Activated naive CD4-positive, alpha-beta T cell treated with anti-CD3 and anti-CD28 coated beads, Interleukin-2, amount 10 ng/mL, durations not matched to agents 5 hours and 36 hours (primary cell): ENCODE data around the gene CBFA2T3. TPM values are rescaled to one million over a fixed set of nuclear protein-coding genes. Genes with fewer than 3 reads are reported as not detected.

ENCODE experiments used
- total RNA-seq, 2 experiments: library from RNA; stranded (reverse); gene quantifications; one replicate each; pipeline ENCODE4 v1.2.3, GENCODE V29; 2021

CBFA2T3 gene
- under 1 TPM in 1 of 2 experiments, not detected in 1; 0.08 TPM for total RNA-seq

DNA sequence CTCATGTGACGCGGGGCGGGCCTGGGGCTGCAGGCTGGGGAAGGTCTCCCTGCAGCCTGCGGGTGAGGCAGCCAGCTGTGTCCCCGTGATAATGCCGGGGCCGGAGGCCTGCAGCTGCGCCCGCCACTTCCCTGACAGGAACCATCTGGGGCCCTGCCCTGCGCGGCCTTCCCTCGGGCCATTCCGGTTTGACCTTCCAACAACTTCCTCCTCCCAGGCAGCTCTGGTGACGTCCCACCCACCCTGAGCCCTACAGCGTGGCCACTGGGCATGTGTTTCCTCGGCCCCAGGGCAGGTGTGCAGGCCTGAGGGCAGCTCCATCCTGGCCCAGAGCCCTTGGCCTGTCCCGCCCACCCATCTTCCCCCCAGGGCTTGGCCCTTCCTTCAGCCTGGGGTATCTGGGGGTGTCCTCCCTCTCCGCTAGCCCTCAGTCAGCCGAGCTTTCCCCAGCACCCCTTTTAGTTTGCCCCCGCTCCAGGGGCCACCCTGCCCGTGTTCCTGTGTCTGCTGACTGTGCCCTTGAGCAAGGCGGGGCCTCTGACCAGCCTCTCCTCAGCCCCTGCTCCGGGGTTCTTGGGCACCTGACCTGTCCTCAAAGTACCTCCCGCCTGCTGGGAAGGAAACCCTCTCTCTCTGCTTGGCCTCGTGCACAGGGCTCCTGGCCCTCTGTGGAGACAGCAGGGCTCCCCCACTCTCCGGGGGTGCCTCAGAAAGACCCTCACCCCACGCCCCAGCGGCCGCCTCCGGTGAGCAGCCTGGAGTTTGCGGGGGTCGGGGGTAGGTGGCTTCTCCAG lies at the start of gene CBFA2T3:
TSS of gene CBFA2T3 (minus strand) at position 190 of the 794 bp plus-strand sequence. CDS start 400 bp downstream, outside the sequence.

DNA sequence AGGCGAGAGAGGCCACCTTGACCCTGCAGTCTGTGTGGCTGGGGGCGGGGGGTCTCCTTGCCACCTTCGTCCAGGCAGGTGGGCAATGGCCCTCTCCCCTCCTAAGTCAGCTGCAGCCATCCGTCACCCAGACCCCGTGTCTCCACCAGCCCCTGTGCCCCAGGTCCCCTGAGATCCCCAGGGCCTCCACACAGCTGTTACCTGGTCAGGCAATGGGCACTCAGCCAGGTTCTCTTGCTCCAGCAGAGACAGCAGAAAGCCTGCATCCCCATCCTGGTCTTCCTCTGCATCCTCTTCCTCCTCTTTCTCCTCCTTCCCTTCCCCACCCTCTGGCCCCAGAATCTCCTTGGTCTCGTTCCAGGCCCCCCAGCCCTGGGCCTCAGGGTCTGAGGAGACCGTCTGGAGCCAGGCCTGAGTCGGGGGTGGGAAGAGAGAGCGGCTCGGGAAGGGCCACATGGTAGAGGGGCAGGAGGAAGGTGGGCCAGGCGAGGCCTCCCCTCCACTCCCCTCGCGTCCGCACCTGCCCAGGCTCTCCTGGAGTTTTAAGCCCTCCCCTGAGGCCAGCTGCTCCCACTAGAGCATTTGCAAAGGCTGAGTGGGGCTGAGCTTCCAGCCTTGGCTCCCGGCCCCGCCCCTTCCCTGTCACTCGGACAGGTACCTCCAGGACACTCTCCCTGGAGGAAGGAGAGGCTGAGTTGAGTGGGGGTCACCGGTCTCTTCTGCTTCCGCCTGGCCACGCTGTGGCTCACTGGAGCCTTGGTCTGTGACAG lies 110.7 kb downstream of the CBFA2T3 start, which contains the start of gene PABPN1L:
TSS of gene PABPN1L (minus strand) at position 510 of the 770 bp plus-strand sequence. CDS start at position 456, 54 bp downstream.

DNA sequence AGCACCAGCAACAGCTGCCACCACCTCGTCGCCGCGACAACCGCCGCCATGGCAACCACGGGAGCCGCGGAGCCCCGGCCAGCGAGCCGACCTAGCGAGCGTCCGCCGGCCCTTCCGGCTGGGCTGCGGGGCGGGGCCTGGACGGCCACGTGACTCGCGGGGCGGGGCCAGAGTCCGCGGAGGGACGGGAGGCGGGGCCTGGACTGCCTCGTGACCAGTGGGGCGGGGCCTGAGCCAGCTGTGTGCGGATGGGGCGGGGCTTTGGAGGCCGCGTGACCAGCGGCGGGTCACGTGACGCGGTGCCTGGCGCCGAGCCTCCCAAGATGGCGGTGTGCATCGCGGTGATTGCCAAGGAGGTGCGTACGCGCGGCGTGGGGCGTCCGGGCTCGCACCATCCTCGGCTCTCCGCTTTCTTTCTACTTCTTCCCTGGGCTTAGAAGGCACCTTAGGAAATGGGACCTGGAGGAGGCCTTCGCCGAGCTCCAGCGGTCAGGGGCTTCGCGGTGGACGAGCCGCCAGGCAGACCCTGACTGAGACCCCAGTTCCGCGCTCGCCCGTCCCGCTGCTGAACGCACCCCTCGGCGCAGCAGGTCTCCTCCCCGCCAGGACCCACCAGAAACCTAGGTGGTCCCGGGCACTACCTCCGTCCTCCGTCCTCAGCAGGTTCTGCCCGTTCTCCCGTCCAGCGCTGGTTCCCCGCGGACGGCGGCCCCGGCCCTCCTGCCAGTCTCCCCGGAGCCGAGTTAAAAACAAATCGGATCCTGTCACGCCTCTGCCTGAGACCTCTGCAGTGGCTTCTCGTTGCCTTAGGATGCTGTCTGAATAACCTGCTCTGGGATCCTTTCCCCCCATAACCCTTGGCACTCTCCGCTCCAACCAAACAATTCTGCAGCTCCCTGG lies 119.9 kb downstream of the CBFA2T3 start, which contains the start of the genes GALNS and TRAPPC2L:
TSS of gene GALNS (minus strand) at position 120 of the 900 bp plus-strand sequence. CDS start at position 50, 70 bp downstream.
TSS of gene TRAPPC2L (plus strand) at position 300 of the 900 bp plus-strand sequence. CDS start at position 324, 24 bp downstream.

Other genes starting within 250 kb of the CBFA2T3 start
- 100 to 1,000 TPM; 270 to 271 TPM for gene PIEZO1, start 192.0 kb downstream of the CBFA2T3 start, total RNA-seq
- 100 to 1,000 TPM; 104 to 107 TPM for gene CDT1, start 173.4 kb downstream of the CBFA2T3 start, total RNA-seq
- gene APRT, start 165.3 kb downstream of the CBFA2T3 start, total RNA-seq: 100 to 1,000 TPM; 176 TPM
- gene GALNS, start 120.3 kb downstream of the CBFA2T3 start, total RNA-seq: 10 to 100 TPM; 45.6 to 50.2 TPM
- 10 to 100 TPM; 56.6 to 57.7 TPM for gene TRAPPC2L, start 120.1 kb downstream of the CBFA2T3 start, total RNA-seq
- gene PABPN1L, start 110.5 kb downstream of the CBFA2T3 start, total RNA-seq: not detected
- gene ACSF3, start 116.6 kb upstream of the CBFA2T3 start, total RNA-seq: 10 to 100 TPM; 52.6 to 61.2 TPM
- gene CDH15, start 194.5 kb upstream of the CBFA2T3 start, total RNA-seq: not detected
- 1 to 10 TPM; 1.5 to 2.6 TPM for gene SLC22A31, start 223.3 kb upstream of the CBFA2T3 start, total RNA-seq
- gene ZNF778, start 240.5 kb upstream of the CBFA2T3 start, total RNA-seq: 1 to 10 TPM; 6.8 to 9.2 TPM